ENCODE data around the gene RERE. TPM values are rescaled to one million over a fixed set of nuclear protein-coding genes. Genes with fewer than 3 reads are reported as not detected.
"Not testable (repeated sequence)": the region's sequence is repeated elsewhere in the genome, so short reads cannot be mapped to it uniquely, and the experiment has no call there.

Gene RERE
- total RNA-seq, 2 donors from 2014 or later = 144 to 174 TPM

GRCh38 chr1:8506995-8507615, 310.3 kb downstream of the RERE start:
- Histone ChIP-seq H3K27ac (no peak overlapping the region), H3K4me3 (no peak overlapping the region), H3K9me3 (no peaks in the 10 kb centered on the region), H3K36me3 (no peaks in the 10 kb centered on the region), H3K4me1 (ENCODE audit: control insufficient read depth in 1 of 2, low read depth in 2 of 2) (peaks cover 19 to 22% of the 10 kb centered on the region in 2 donors), H3K27me3 (replicated peaks; ENCODE audit: insufficient read depth) (no peaks in the 10 kb centered on the region)
- no peak for DNase-seq (ENCODE audit: low spot score)
- no peak for TF ChIP-seq CTCF (IDR thresholded peaks at IDR 0.05)
- ATAC-seq (ENCODE audit: insufficient number of reproducible peaks, low FRiP score, low read depth) = no peak

GRCh38 chr1:8506456-8506855, 311.0 kb downstream of the RERE start:
- H3K4me1 ChIP-seq (ENCODE audit: control insufficient read depth in 1 of 2, low read depth in 2 of 2) = peaks cover 16 to 19% of the 10 kb centered on the region in 2 donors
- DNase-seq (ENCODE audit: low spot score) (no peak), ATAC-seq (ENCODE audit: insufficient number of reproducible peaks, low FRiP score, low read depth) (no peak)
- no peaks in the 10 kb centered on the region for H3K27me3 ChIP-seq (replicated peaks; ENCODE audit: insufficient read depth)
- H3K9me3 ChIP-seq = no peaks in the 10 kb centered on the region
- no peak overlapping the region for H3K4me3 ChIP-seq
- no peak for TF ChIP-seq CTCF (IDR thresholded peaks at IDR 0.05)
- no peaks in the 10 kb centered on the region for H3K36me3 ChIP-seq
- H3K27ac ChIP-seq = no peak overlapping the region

- no peaks in the 10 kb centered on the region for H3K4me1 ChIP-seq (ENCODE audit: control insufficient read depth in 1 of 2, low read depth in 2 of 2)
- no peak overlapping the region for H3K27ac ChIP-seq
- no peak overlapping the region for H3K4me3 ChIP-seq
- no peak for DNase-seq (ENCODE audit: low spot score)
- no peak for ATAC-seq (ENCODE audit: insufficient number of reproducible peaks, low FRiP score, low read depth)
- no peaks in the 10 kb centered on the region for H3K9me3 ChIP-seq
- TF ChIP-seq CTCF (IDR thresholded peaks at IDR 0.05) = no peak
- no peaks in the 10 kb centered on the region for H3K27me3 ChIP-seq (replicated peaks; ENCODE audit: insufficient read depth)
- H3K36me3 ChIP-seq = no peaks in the 10 kb centered on the region
Observed at GRCh38 chr1:8503842-8504241, 313.6 kb downstream of the RERE start.

- H3K27me3 ChIP-seq (replicated peaks; ENCODE audit: insufficient read depth); H3K36me3 ChIP-seq; H3K9me3 ChIP-seq; DNase-seq (ENCODE audit: low spot score); ATAC-seq (ENCODE audit: insufficient number of reproducible peaks, low FRiP score, low read depth); H3K4me3 ChIP-seq; H3K27ac ChIP-seq; H3K4me1 ChIP-seq (ENCODE audit: control insufficient read depth in 1 of 2, low read depth in 2 of 2): not testable (repeated sequence)
Observed at GRCh38 chr1:8502949-8503348, 314.5 kb downstream of the RERE start.

GRCh38 chr1:8497210-8497819, 320.1 kb downstream of the RERE start:
- no peak overlapping the region for H3K4me3 ChIP-seq
- DNase-seq (ENCODE audit: low spot score) (no peak), ATAC-seq (ENCODE audit: insufficient number of reproducible peaks, low FRiP score, low read depth) (no peak)
- H3K27me3 ChIP-seq (replicated peaks; ENCODE audit: insufficient read depth) = no peaks in the 10 kb centered on the region
- H3K36me3 ChIP-seq = peaks cover 8% of the 10 kb centered on the region
- H3K27ac ChIP-seq = peak overlapping the region; percentile 5 to 68
- no peaks in the 10 kb centered on the region for H3K9me3 ChIP-seq
- H3K4me1 ChIP-seq (ENCODE audit: control insufficient read depth in 1 of 2, low read depth in 2 of 2) = peaks cover 15 to 18% of the 10 kb centered on the region in 2 donors
- no peak for TF ChIP-seq CTCF (IDR thresholded peaks at IDR 0.05)
